WTC11 (cell line): ENCODE data around the gene NOTO.

ENCODE experiments used
- RELA ChIP-seq: sonication (generic); formaldehyde crosslinking; IDR thresholded peaks from 2 replicates; pipeline ENCODE4 v1.8.1; 2022; ENCODE audit warnings: missing genetic modification reagents, mild to moderate bottlenecking, borderline replicate concordance
- ZBTB21 ChIP-seq: sonication (generic); formaldehyde crosslinking; IDR thresholded peaks from 2 replicates; pipeline ENCODE4 v1.8.1; 2023; ENCODE audit warnings: mild to moderate bottlenecking, missing genetic modification reagents, borderline replicate concordance
- ZNF138 ChIP-seq: sonication (generic); formaldehyde crosslinking; conservative IDR thresholded peaks from 2 replicates; pipeline ENCODE4 v1.8.1; 2022; ENCODE audit warnings: mild to moderate bottlenecking, moderate library complexity, missing genetic modification reagents
- ZNF281 ChIP-seq: sonication (generic); formaldehyde crosslinking; IDR thresholded peaks from 2 replicates; pipeline ENCODE4 v1.8.0; 2023; ENCODE audit warnings: mild to moderate bottlenecking, missing genetic modification reagents
- ZNF671 ChIP-seq: fragments of 250-450 bp; sonication (Bioruptor Pico); IDR thresholded peaks from 2 replicates; pipeline ENCODE4 v1.8.0; 2021; ENCODE audit warnings: mild to moderate bottlenecking
- TF ChIP-seq, protein P1 (sequence below): fragments of 200-600 bp; IDR thresholded peaks from 2 replicates; pipeline ENCODE4 v1.8.0; 2022; ENCODE audit warnings: antibody characterized with exemption
- TF ChIP-seq, protein P2 (sequence below): sonication (generic); formaldehyde crosslinking; IDR thresholded peaks from 2 replicates; pipeline ENCODE4 v1.8.0; 2022; ENCODE audit warnings: mild to moderate bottlenecking, missing genetic modification reagents
- TF ChIP-seq, protein P3 (sequence below): sonication (generic); formaldehyde crosslinking; conservative IDR thresholded peaks from 2 replicates; pipeline ENCODE4 v1.8.1; 2022; ENCODE audit warnings: mild to moderate bottlenecking, missing genetic modification reagents
- TF ChIP-seq, protein P4 (sequence below): sonication (generic); formaldehyde crosslinking; IDR thresholded peaks from 2 replicates; pipeline ENCODE4 v1.8.1; 2022; ENCODE audit warnings: low read depth, missing genetic modification reagents, borderline replicate concordance

GRCh38 chr2:73228631-73229030 is 26.3 kb downstream of the NOTO start:
- TF ChIP-seq, protein P1, sequence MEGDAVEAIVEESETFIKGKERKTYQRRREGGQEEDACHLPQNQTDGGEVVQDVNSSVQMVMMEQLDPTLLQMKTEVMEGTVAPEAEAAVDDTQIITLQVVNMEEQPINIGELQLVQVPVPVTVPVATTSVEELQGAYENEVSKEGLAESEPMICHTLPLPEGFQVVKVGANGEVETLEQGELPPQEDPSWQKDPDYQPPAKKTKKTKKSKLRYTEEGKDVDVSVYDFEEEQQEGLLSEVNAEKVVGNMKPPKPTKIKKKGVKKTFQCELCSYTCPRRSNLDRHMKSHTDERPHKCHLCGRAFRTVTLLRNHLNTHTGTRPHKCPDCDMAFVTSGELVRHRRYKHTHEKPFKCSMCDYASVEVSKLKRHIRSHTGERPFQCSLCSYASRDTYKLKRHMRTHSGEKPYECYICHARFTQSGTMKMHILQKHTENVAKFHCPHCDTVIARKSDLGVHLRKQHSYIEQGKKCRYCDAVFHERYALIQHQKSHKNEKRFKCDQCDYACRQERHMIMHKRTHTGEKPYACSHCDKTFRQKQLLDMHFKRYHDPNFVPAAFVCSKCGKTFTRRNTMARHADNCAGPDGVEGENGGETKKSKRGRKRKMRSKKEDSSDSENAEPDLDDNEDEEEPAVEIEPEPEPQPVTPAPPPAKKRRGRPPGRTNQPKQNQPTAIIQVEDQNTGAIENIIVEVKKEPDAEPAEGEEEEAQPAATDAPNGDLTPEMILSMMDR, result no peak
- TF ChIP-seq, protein P2, sequence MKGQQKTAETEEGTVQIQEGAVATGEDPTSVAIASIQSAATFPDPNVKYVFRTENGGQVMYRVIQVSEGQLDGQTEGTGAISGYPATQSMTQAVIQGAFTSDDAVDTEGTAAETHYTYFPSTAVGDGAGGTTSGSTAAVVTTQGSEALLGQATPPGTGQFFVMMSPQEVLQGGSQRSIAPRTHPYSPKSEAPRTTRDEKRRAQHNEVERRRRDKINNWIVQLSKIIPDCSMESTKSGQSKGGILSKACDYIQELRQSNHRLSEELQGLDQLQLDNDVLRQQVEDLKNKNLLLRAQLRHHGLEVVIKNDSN (CRISPR knock-in tag), result no peak
- TF ChIP-seq ZNF138 (CRISPR knock-in tag) (no peak), ZNF281 (CRISPR knock-in tag) (no peak), ZBTB21 (CRISPR knock-in tag) (no peak), RELA (no peak), ZNF671 (CRISPR knock-in tag) (no peak)
- TF ChIP-seq, protein P3, sequence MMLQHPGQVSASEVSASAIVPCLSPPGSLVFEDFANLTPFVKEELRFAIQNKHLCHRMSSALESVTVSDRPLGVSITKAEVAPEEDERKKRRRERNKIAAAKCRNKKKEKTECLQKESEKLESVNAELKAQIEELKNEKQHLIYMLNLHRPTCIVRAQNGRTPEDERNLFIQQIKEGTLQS, result no peak
- TF ChIP-seq, protein P4, sequence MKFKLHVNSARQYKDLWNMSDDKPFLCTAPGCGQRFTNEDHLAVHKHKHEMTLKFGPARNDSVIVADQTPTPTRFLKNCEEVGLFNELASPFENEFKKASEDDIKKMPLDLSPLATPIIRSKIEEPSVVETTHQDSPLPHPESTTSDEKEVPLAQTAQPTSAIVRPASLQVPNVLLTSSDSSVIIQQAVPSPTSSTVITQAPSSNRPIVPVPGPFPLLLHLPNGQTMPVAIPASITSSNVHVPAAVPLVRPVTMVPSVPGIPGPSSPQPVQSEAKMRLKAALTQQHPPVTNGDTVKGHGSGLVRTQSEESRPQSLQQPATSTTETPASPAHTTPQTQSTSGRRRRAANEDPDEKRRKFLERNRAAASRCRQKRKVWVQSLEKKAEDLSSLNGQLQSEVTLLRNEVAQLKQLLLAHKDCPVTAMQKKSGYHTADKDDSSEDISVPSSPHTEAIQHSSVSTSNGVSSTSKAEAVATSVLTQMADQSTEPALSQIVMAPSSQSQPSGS (CRISPR knock-in tag), result no peak
